Fibroblast of skin of right quadriceps (primary cell): ENCODE data around the gene NLRP9.
A peak's percentile ranks its signal among the peaks of the same experiment; 100 is the strongest.

ENCODE experiments used
- DNase-seq: peaks from one replicate; pipeline ENCODE4 v3.0.0-alpha.2; 2013

Gene NLRP9

GRCh38 chr19:55672418-55672817, 65.8 kb downstream of the NLRP9 start:
- DNase-seq, result peak; percentile 15

- no peak for DNase-seq
Observed at GRCh38 chr19:55671054-55671378, 67.2 kb downstream of the NLRP9 start.

GRCh38 chr19:55670280-55671053, 67.7 kb downstream of the NLRP9 start:
- peak; percentile 19 for DNase-seq

GRCh38 chr19:55669418-55670279, 68.6 kb downstream of the NLRP9 start:
- no peak for DNase-seq

GRCh38 chr19:55668603-55669348, 69.4 kb downstream of the NLRP9 start:
- no peak for DNase-seq

- DNase-seq, result no peak
Observed at GRCh38 chr19:55667958-55668357, 70.2 kb downstream of the NLRP9 start.

GRCh38 chr19:55667511-55667910, 70.7 kb downstream of the NLRP9 start:
- no peak for DNase-seq

- no peak for DNase-seq
Observed at GRCh38 chr19:55667006-55667381, 71.2 kb downstream of the NLRP9 start.

GRCh38 chr19:55666343-55667005, 71.7 kb downstream of the NLRP9 start:
- DNase-seq, result no peak

GRCh38 chr19:55663846-55664536, 74.2 kb downstream of the NLRP9 start:
- no peak for DNase-seq

GRCh38 chr19:55661826-55662225, 76.4 kb downstream of the NLRP9 start:
- DNase-seq, result no peak

GRCh38 chr19:55660991-55661390, 77.2 kb downstream of the NLRP9 start:
- DNase-seq, result no peak

- no peak for DNase-seq
Observed at GRCh38 chr19:55660404-55660803, 77.8 kb downstream of the NLRP9 start.

GRCh38 chr19:55659822-55660221, 78.4 kb downstream of the NLRP9 start:
- DNase-seq, result no peak

- no peak for DNase-seq
Observed at GRCh38 chr19:55658846-55659459, 79.2 kb downstream of the NLRP9 start.
